Endothelial cell (in vitro differentiated cells): ENCODE results near the gene CASZ1. TPM values are rescaled to one million over a fixed set of nuclear protein-coding genes. Genes with fewer than 3 reads are reported as not detected.

Experiments
- DNase-seq: peaks from one replicate; pipeline ENCODE4 v3.0.0; 2021; ENCODE audit warnings: low spot score
- H3K27ac Mint-ChIP-seq: one replicate; pipeline ENCODE4 v1.8.0; 2021; ENCODE audit warnings: mixed read lengths, inconsistent platforms; ENCODE audit not compliant: unreplicated experiment
- H3K27me3 Mint-ChIP-seq: one replicate; pipeline ENCODE4 v1.8.0; 2021; ENCODE audit warnings: mild to moderate bottlenecking, moderate library complexity, mixed read lengths, inconsistent platforms; ENCODE audit not compliant: unreplicated experiment
- H3K36me3 Mint-ChIP-seq: one replicate; pipeline ENCODE4 v1.8.0; 2021; ENCODE audit warnings: mild to moderate bottlenecking, low read depth, mixed read lengths, inconsistent platforms; ENCODE audit not compliant: unreplicated experiment
- H3K4me1 Mint-ChIP-seq: one replicate; pipeline ENCODE4 v1.8.0; 2021; ENCODE audit warnings: mild to moderate bottlenecking, mixed read lengths, inconsistent platforms; ENCODE audit not compliant: unreplicated experiment
- H3K4me3 Mint-ChIP-seq: one replicate; pipeline ENCODE4 v1.8.0; 2021; ENCODE audit warnings: mild to moderate bottlenecking, mixed read lengths, inconsistent platforms; ENCODE audit not compliant: unreplicated experiment
- H3K9me3 Mint-ChIP-seq: one replicate; pipeline ENCODE4 v1.8.0; 2021; ENCODE audit warnings: mixed read lengths, inconsistent platforms; ENCODE audit not compliant: unreplicated experiment
- CTCF ChIP-seq: fragments of 200-600 bp; sonication (generic); IDR thresholded peaks from one replicate; pipeline ENCODE4 v1.5.0; 2021; ENCODE audit warnings: antibody characterized with exemption; ENCODE audit not compliant: unreplicated experiment
- total RNA-seq: library from RNA; stranded (reverse); fragmentation: NEBNext Ultra II Directional; extraction: Animal tissue kit (Norgen Biotek cat#: 25700); gene quantifications from one replicate; pipeline ENCODE4 v1.2.1, GENCODE V29; 2021; ENCODE audit not compliant: unreplicated experiment

CASZ1 gene
- total RNA-seq, 1 donor from 2014 or later: 6.3 TPM

- H3K4me1 Mint-ChIP-seq: peaks cover 2% of the 10 kb centered on the region
- peaks cover 4% of the 10 kb centered on the region for H3K27me3 Mint-ChIP-seq
- no peak overlapping the region for H3K4me3 Mint-ChIP-seq
- DNase-seq: no peak
- no peak overlapping the region for H3K27ac Mint-ChIP-seq
- TF ChIP-seq CTCF: no peak
- H3K36me3 Mint-ChIP-seq: no peaks in the 10 kb centered on the region
- H3K9me3 Mint-ChIP-seq: no peaks in the 10 kb centered on the region
Observed at GRCh38 chr1:10833630-10834557, 37.4 kb upstream of the CASZ1 start.

- Mint-ChIP-seq H3K36me3 (no peaks in the 10 kb centered on the region), H3K4me1 (no peaks in the 10 kb centered on the region), H3K9me3 (no peaks in the 10 kb centered on the region), H3K27me3 (peaks cover 2% of the 10 kb centered on the region), H3K27ac (no peak overlapping the region), H3K4me3 (no peak overlapping the region)
- no peak for TF ChIP-seq CTCF
- DNase-seq: no peak
Observed at GRCh38 chr1:10832703-10833102, 36.3 kb upstream of the CASZ1 start.

GRCh38 chr1:10830961-10831668 lies 34.7 kb upstream of the CASZ1 start:
- Mint-ChIP-seq H3K27ac (no peak overlapping the region), H3K36me3 (no peaks in the 10 kb centered on the region)
- DNase-seq: no peak

GRCh38 chr1:10829965-10830515 lies 33.6 kb upstream of the CASZ1 start:
- H3K4me1 Mint-ChIP-seq: no peaks in the 10 kb centered on the region
- H3K4me3 Mint-ChIP-seq: no peak overlapping the region
- DNase-seq: no peak
- TF ChIP-seq CTCF: no peak
- no peaks in the 10 kb centered on the region for H3K36me3 Mint-ChIP-seq
- no peak overlapping the region for H3K27ac Mint-ChIP-seq
- no peaks in the 10 kb centered on the region for H3K27me3 Mint-ChIP-seq
- no peaks in the 10 kb centered on the region for H3K9me3 Mint-ChIP-seq

More at GRCh38 chr1:10830961-10831668, 34.7 kb upstream of the CASZ1 start:
- TF ChIP-seq CTCF: no peak
- no peaks in the 10 kb centered on the region for H3K27me3 Mint-ChIP-seq
- H3K4me3 Mint-ChIP-seq: no peak overlapping the region
- H3K9me3 Mint-ChIP-seq: no peaks in the 10 kb centered on the region
- no peaks in the 10 kb centered on the region for H3K4me1 Mint-ChIP-seq
